Measurements from ENCODE around the gene NRBF2. TPM values are rescaled to one million over a fixed set of nuclear protein-coding genes. Genes with fewer than 3 reads are reported as not detected.
A peak's percentile ranks its signal among the peaks of the same experiment; 100 is the strongest.

Gene NRBF2
- total and polyA plus RNA-seq, 2 of the 4 experiments (the other 2 are of a cell fraction): 19.9 to 20.6 TPM

DNA sequence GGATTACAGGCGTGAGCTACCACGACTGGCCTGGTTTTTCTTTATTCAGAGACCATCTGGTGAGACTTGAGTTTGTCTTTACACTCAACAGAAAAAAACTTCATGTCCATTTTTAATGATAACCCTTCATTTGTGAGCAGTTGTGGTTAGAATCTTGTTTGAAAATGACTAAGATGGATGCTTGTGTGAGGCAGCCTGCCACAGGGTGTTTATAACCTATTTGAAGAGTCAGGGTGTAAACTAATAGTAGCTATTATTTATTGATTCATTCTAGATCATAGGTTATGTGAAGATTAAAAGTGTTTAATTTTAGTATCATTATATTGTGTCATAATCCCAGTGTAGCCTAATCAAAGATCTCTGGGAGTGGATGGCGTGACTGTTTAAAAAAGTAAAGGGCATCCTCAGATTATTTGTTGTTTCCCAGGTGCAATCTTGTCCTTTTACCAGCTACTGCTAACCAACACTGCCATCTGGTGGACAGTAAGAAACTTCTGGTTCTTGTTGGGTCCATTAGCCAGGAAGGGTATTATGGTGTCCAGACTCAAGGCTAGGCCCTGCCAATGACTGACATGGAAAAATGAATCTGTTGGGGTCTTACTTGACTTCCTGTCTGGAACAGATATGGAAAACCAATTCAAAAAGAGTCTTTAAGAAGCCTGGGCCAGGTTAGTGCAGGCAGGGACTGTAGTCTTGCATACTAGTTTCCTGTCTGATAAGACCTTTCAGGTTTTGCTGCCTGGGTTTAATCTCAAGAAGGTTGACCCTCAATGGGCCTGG, 24.9 kb downstream of the NRBF2 start:
- H4K20me1 ChIP-seq (ENCODE audit: insufficient read depth, low read length): peaks cover 28% of the 10 kb centered on the region; the same call in 1 of the 2 replicates
- no peak overlapping the region for H3K4me3 ChIP-seq (ENCODE audit: insufficient read depth, low read depth, low read length)

More for the DNA sequence above, 24.9 kb downstream of the NRBF2 start:
- H3K18ac ChIP-seq (ENCODE audit: low read depth, low read length): no peak overlapping the region
- peak; percentile 95 for DNase-seq
- no peak overlapping the region for H3K56ac ChIP-seq (ENCODE audit: extremely low read depth, insufficient read depth, low read length)
- no peak overlapping the region for H4K8ac ChIP-seq (ENCODE audit: low read depth in 2 of 2, low read length in 2 of 2)
- no peak overlapping the region for H2AK5ac ChIP-seq (ENCODE audit: low read depth, low read length)
- no TSS peak for BruUV-seq (replicated peaks)
- whole genome bisulfite sequencing, 2 experiments (ENCODE audit: extremely low coverage in 2 of 2, insufficient read length in 1 of 2): no CpG with 5 or more reads among the region's 3 CpGs
- no peak overlapping the region for H2AK9ac ChIP-seq (replicated peaks; ENCODE audit: low read depth, low read length, poor library complexity)
- no peak overlapping the region for H4K5ac ChIP-seq (ENCODE audit: low read depth, low read length)
- ChIA-PET POLR2A (ENCODE audit: unreplicated experiment) (interaction anchor here (0.6 kb wide), 1 partner anchor 1034 kb away, joined by 4 read pairs; no protein-coding TSS in a partner anchor), CTCF (interaction anchor here (0.8 to 1.6 kb wide), 9 partner anchors 9 to 574 kb away, joined by 3 to 8 read pairs (median 4); no protein-coding TSS in a partner anchor)
- peaks cover 11 to 26% of the 10 kb centered on the region in 2 experiments; a peak in 3 of 4 replicates for H3K79me1 ChIP-seq (ENCODE audit: low read depth in 1 of 2, low read length in 2 of 2)
- no peak overlapping the region for H2AFZ ChIP-seq (replicated peaks; ENCODE audit: low read length, poor library complexity)
- H3K9me3 ChIP-seq (ENCODE audit: control insufficient read depth, insufficient read depth, low read length): no peaks in the 10 kb centered on the region
- no peaks in the 10 kb centered on the region for H3K27me3 ChIP-seq (ENCODE audit: control insufficient read depth, insufficient read depth, low read length)
- H3K27ac ChIP-seq (ENCODE audit: insufficient read depth, low read length): no peak overlapping the region
- dilution Hi-C loops (cut with HindIII; ENCODE audit: low sequenced_read_pairs, unreplicated experiment) (loop anchor here (25.0 kb wide), 2 partner anchors 546 to 554 kb away; no protein-coding TSS in a partner anchor), intact Hi-C loops (cut with micrococcal nuclease) (loop anchor here (1.0 to 5.0 kb wide), 7 partner anchors 76 to 719 kb away; partner anchors contain the start of genes ADO and EGR2), in situ Hi-C loops (cut with MboI; ENCODE audit: low sequenced_read_pairs) (loop anchor here (10.0 kb wide), 3 partner anchors 343 to 723 kb away; partner anchors contain the start of gene EGR2)
- no peaks in the 10 kb centered on the region; the same call in 1 of the 2 replicates for H3K9me1 ChIP-seq (ENCODE audit: insufficient read depth, low read length)
- no peak overlapping the region for H4K91ac ChIP-seq (ENCODE audit: insufficient read depth, low read depth, low read length)
- H3K9ac ChIP-seq (ENCODE audit: low read depth, low read length): no peak overlapping the region
- H2BK20ac ChIP-seq (ENCODE audit: low read depth, low read length): no peak overlapping the region
- H3K4me2 ChIP-seq (ENCODE audit: low read depth, low read length): no peak overlapping the region
- H3K36me3 ChIP-seq (ENCODE audit: control insufficient read depth, insufficient read depth, low read length): peaks cover 7% of the 10 kb centered on the region
- peak; percentile 77 for ATAC-seq (ENCODE audit: low read depth)
- H3K4me1 ChIP-seq (ENCODE audit: control insufficient read depth, insufficient read depth, low read length): peaks cover 2% of the 10 kb centered on the region; the same call in 1 of the 2 replicates
- H2BK15ac ChIP-seq (ENCODE audit: low read depth, low read length): no peak overlapping the region
- no peak overlapping the region for H2BK120ac ChIP-seq (ENCODE audit: low read depth, low read length)
- H3K23ac ChIP-seq (ENCODE audit: low read depth, low read length): no peak overlapping the region
- no peak overlapping the region for H2BK5ac ChIP-seq (ENCODE audit: low read depth, low read length, poor library complexity, severe bottlenecking)
- no peak overlapping the region for H3K4ac ChIP-seq (ENCODE audit: low read depth, low read length)
- TF ChIP-seq, protein P1, sequence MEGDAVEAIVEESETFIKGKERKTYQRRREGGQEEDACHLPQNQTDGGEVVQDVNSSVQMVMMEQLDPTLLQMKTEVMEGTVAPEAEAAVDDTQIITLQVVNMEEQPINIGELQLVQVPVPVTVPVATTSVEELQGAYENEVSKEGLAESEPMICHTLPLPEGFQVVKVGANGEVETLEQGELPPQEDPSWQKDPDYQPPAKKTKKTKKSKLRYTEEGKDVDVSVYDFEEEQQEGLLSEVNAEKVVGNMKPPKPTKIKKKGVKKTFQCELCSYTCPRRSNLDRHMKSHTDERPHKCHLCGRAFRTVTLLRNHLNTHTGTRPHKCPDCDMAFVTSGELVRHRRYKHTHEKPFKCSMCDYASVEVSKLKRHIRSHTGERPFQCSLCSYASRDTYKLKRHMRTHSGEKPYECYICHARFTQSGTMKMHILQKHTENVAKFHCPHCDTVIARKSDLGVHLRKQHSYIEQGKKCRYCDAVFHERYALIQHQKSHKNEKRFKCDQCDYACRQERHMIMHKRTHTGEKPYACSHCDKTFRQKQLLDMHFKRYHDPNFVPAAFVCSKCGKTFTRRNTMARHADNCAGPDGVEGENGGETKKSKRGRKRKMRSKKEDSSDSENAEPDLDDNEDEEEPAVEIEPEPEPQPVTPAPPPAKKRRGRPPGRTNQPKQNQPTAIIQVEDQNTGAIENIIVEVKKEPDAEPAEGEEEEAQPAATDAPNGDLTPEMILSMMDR (conservative IDR thresholded peaks at IDR 0.05; ENCODE audit: low read depth, low read length): peak; percentile 78
- peak; percentile 92 for TF ChIP-seq RAD21 (IDR thresholded peaks at IDR 0.05; ENCODE audit: low read length)
- no peak for TF ChIP-seq CHD1 (IDR thresholded peaks at IDR 0.05; ENCODE audit: low read depth, low read length)
- no peak for TF ChIP-seq USF2 (IDR thresholded peaks at IDR 0.05; ENCODE audit: low read depth, low read length)
- no peak for TF ChIP-seq RCOR1 (IDR thresholded peaks at IDR 0.05; ENCODE audit: insufficient replicate concordance, low read length)
- TF ChIP-seq SMC3 (IDR thresholded peaks at IDR 0.05; ENCODE audit: low read depth, low read length): peak; percentile 87
- H3K14ac ChIP-seq (replicated peaks; ENCODE audit: low read depth, low read length): no peak overlapping the region

Data from IMR-90 (cell line).